Stromal cell of bone marrow (primary cell): Measurements from ENCODE around the gene STK32B.

Experiments
- DNase-seq: peaks from one replicate; pipeline ENCODE4 v3.0.0-alpha.2; 2012; ENCODE audit warnings: low read depth

STK32B gene

GRCh38 chr4:5365071-5366008, 314.1 kb downstream of the STK32B start:
- peak; percentile 34 for DNase-seq

- DNase-seq: no peak
These were observed 314.7 kb downstream of the STK32B start for GRCh38 chr4:5366009-5366386.

GRCh38 chr4:5366421-5366820, 315.1 kb downstream of the STK32B start:
- DNase-seq: no peak

GRCh38 chr4:5368426-5368825, 317.1 kb downstream of the STK32B start:
- no peak for DNase-seq

GRCh38 chr4:5370286-5370685, 319.0 kb downstream of the STK32B start:
- DNase-seq: no peak

- DNase-seq: no peak
These were observed 320.3 kb downstream of the STK32B start for GRCh38 chr4:5371415-5372190.

- DNase-seq: no peak
These were observed 320.9 kb downstream of the STK32B start for GRCh38 chr4:5372198-5372597.

- no peak for DNase-seq
These were observed 322.0 kb downstream of the STK32B start for GRCh38 chr4:5373327-5373726.

GRCh38 chr4:5374592-5374991, 323.3 kb downstream of the STK32B start:
- DNase-seq: no peak

GRCh38 chr4:5374994-5375393, 323.7 kb downstream of the STK32B start:
- DNase-seq: no peak

GRCh38 chr4:5376015-5376414, 324.7 kb downstream of the STK32B start:
- DNase-seq: no peak

- no peak for DNase-seq
These were observed 326.7 kb downstream of the STK32B start for GRCh38 chr4:5378002-5378401.

- DNase-seq: no peak
These were observed 328.6 kb downstream of the STK32B start for GRCh38 chr4:5379895-5380294.

GRCh38 chr4:5381961-5382441, 330.7 kb downstream of the STK32B start:
- peak; percentile 28 for DNase-seq

GRCh38 chr4:5383191-5383980, 332.1 kb downstream of the STK32B start:
- DNase-seq: no peak

- DNase-seq: no peak
These were observed 334.5 kb downstream of the STK32B start for GRCh38 chr4:5385741-5386311.

- no peak for DNase-seq
These were observed 335.6 kb downstream of the STK32B start for GRCh38 chr4:5386921-5387320.

GRCh38 chr4:5387457-5387856, 336.2 kb downstream of the STK32B start:
- no peak for DNase-seq

GRCh38 chr4:5389756-5390310, 338.6 kb downstream of the STK32B start:
- DNase-seq: no peak

GRCh38 chr4:5391492-5391891, 340.2 kb downstream of the STK32B start:
- no peak for DNase-seq

- no peak for DNase-seq
These were observed 342.7 kb downstream of the STK32B start for GRCh38 chr4:5393911-5394513.
